ENCODE measurements around the gene CEP120.
"Not testable (repeated sequence)": the region's sequence is repeated elsewhere in the genome, so short reads cannot be mapped to it uniquely, and the experiment has no call there.

Gene CEP120

DNA sequence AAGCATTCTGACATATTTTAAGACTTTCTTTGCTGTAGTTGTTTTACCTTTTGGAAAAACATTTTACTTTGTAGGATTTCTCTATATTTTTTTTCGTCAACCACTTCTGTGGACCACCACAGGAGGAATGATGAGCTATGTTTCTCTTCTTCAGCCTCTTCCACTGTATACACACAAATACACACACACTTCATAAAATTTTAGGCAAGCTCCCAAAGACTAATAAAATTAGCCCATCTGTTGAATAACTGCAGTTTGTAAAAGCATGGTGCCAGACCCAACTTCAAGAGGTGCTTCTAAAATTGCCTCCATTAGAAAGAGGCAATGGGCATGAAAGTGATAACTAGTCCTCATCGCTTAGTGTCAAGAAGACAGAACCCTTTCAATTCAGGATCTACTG, 4.1 kb upstream of the CEP120 start:
- Mint-ChIP-seq H3K4me1 (no peaks in the 10 kb centered on the region), H3K27me3 (ENCODE audit: low read depth) (peaks cover 5% of the 10 kb centered on the region), H3K27ac (no peak overlapping the region), H3K36me3 (ENCODE audit: low read depth) (no peaks in the 10 kb centered on the region), H3K9me3 (no peaks in the 10 kb centered on the region), H3K4me3 (peak overlapping the region in 1 of 3 experiments; percentile 28)
- TF ChIP-seq, protein P1, sequence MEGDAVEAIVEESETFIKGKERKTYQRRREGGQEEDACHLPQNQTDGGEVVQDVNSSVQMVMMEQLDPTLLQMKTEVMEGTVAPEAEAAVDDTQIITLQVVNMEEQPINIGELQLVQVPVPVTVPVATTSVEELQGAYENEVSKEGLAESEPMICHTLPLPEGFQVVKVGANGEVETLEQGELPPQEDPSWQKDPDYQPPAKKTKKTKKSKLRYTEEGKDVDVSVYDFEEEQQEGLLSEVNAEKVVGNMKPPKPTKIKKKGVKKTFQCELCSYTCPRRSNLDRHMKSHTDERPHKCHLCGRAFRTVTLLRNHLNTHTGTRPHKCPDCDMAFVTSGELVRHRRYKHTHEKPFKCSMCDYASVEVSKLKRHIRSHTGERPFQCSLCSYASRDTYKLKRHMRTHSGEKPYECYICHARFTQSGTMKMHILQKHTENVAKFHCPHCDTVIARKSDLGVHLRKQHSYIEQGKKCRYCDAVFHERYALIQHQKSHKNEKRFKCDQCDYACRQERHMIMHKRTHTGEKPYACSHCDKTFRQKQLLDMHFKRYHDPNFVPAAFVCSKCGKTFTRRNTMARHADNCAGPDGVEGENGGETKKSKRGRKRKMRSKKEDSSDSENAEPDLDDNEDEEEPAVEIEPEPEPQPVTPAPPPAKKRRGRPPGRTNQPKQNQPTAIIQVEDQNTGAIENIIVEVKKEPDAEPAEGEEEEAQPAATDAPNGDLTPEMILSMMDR (IDR thresholded peaks at IDR 0.05; ENCODE audit: unreplicated experiment in 3 of 3): no peak

DNA sequence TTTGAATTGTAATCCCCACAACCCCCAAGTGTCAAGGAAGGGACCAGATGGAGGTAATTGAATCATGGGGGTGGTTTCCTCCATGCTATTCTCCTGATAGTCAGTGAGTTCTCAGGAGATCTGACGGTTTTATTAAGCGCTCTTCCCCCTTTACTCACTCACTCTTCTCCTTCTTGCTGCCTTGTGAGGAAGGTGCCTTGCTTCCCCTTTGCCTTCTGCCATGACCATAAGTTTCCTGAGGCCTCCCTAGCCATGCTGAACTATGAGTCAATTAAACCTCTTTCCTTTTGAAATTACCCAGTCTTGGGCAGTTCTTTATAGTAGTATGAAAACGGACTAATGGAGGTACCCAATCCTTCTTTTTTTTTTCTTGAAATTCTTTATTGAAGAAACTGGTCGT, 2.2 kb upstream of the CEP120 start:
- no peaks in the 10 kb centered on the region for H3K9me3 Mint-ChIP-seq
- H3K27me3 Mint-ChIP-seq (ENCODE audit: low read depth): peaks cover 5% of the 10 kb centered on the region
- TF ChIP-seq, protein P1 (IDR thresholded peaks at IDR 0.05; ENCODE audit: unreplicated experiment in 3 of 3): no peak
- peaks cover under 1% of the 10 kb centered on the region for H3K4me1 Mint-ChIP-seq
- peak overlapping the region in 2 of 3 experiments; percentile 8 to 59 for H3K27ac Mint-ChIP-seq
- no peaks in the 10 kb centered on the region for H3K36me3 Mint-ChIP-seq (ENCODE audit: low read depth)
- H3K4me3 Mint-ChIP-seq: peak overlapping the region; percentile 51 to 81 (median 70)

DNA sequence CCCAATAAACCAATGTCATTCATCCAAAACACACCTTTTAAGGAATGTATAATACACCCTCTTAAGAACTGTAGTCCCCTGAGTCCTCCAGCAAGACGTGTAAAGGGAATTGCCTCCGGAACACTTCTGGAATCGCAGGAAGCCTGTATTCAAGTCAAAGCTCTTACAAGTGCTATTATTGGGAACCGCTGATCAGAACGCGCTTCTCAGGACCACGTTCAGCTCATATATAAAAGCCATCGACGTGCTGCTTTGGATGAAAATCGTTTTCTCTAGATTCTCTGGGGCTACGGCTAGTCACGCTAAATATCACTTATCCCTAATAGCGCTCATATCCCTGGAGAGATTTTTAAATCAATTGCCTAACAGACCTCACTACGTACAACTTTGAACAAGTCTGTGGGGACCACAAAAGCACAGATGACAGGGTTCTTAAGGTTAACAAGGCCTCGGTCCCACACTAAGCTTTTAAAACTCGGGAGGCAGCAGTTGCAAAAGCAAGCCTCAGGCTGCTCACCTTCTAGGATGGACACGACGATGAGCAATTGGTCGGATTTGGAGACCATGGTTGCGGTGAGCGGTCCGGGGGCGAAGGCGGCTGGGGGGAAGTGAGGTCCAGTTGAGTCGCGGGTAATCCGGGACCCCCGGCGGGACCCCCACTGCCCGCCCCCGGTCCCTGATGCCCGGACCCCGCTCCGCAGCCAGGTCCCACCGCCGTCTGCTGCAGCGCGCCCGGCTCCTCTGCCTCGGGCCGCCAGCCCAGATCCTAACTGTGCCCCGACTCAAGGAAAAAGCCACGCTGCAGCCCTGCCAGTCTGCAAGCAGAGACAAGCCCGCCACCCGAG, 548 bp downstream of the CEP120 start:
- Mint-ChIP-seq H3K4me1 (peaks cover 3% of the 10 kb centered on the region), H3K27me3 (ENCODE audit: low read depth) (no peaks in the 10 kb centered on the region), H3K36me3 (ENCODE audit: low read depth) (peaks cover 5% of the 10 kb centered on the region), H3K4me3 (no peak overlapping the region), H3K9me3 (no peaks in the 10 kb centered on the region), H3K27ac (peak overlapping the region in 1 of 3 experiments; percentile 97)
- TF ChIP-seq, protein P1 (IDR thresholded peaks at IDR 0.05; ENCODE audit: unreplicated experiment in 3 of 3): no peak

DNA sequence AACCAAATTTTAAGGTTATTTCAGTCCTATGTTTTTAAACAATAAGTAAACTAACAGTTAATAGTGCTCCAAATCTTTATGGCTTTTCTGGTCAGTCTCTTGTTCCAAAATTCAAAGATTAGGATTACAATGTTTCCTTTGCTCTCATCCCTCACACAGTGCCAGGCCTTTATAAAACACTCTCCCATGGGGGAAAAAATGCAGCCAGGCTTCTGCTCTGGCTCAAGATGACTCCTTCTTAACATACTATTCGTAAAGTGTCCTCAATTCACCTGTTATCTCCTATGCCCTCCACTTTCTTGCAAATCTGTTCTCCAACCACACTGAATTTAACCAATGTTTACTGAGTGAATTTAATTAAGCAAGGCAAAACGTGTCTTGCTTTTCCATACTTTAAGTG, 1.4 kb downstream of the CEP120 start:
- TF ChIP-seq, protein P1 (IDR thresholded peaks at IDR 0.05; ENCODE audit: unreplicated experiment in 3 of 3): no peak
- no peak overlapping the region for H3K4me3 Mint-ChIP-seq
- peaks cover 3% of the 10 kb centered on the region for H3K4me1 Mint-ChIP-seq
- peaks cover 11% of the 10 kb centered on the region for H3K36me3 Mint-ChIP-seq (ENCODE audit: low read depth)
- H3K27me3 Mint-ChIP-seq (ENCODE audit: low read depth): no peaks in the 10 kb centered on the region
- H3K9me3 Mint-ChIP-seq: no peaks in the 10 kb centered on the region
- no peak overlapping the region for H3K27ac Mint-ChIP-seq

DNA sequence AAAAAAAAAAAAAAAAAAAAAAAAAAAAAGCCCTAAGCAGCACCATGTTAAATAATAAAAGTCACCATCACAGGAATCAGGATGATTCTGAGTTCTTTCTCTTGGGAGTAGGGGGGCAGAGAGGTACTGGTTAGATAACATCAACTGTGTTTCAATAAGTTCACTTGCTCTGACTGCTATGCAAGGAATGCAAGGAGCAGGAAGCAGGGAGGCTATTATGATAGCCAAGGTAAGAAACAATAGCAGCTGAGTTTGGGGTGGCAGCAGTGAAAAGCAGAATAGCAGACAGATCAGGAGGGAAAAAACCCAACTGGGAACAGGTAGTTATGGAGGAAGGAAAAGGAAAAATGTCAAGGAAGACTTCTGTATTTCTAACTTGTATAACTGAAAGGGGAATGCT, 8.2 kb downstream of the CEP120 start:
- Mint-ChIP-seq H3K27me3 (ENCODE audit: low read depth) (no peaks in the 10 kb centered on the region), H3K27ac (no peak overlapping the region), H3K36me3 (ENCODE audit: low read depth) (peaks cover 48% of the 10 kb centered on the region), H3K9me3 (no peaks in the 10 kb centered on the region), H3K4me3 (no peak overlapping the region), H3K4me1 (no peaks in the 10 kb centered on the region)
- TF ChIP-seq, protein P1 (IDR thresholded peaks at IDR 0.05; ENCODE audit: unreplicated experiment in 3 of 3): no peak

DNA sequence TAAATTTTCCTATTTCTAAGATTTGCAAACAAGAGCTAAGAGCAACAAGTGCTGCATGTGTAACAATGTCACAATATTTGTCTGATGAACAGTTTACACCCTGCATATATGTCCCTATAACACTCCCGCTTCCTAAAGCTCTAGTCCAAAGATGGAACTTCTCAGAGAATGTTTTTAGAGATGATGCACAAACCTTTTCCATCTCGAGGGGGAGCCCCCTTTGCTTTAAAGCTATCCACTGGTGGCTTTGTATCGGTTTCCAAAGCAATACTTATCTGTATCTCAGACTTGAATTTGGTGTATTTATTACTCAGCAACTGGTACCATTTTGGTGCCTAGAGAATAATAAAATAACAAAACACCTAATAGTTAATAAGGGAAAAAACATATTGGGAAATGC, 11.0 kb downstream of the CEP120 start:
- Mint-ChIP-seq H3K27ac (no peak overlapping the region), H3K9me3 (no peaks in the 10 kb centered on the region), H3K36me3 (ENCODE audit: low read depth) (peaks cover 54% of the 10 kb centered on the region), H3K4me3 (no peak overlapping the region), H3K27me3 (ENCODE audit: low read depth) (no peaks in the 10 kb centered on the region), H3K4me1 (no peaks in the 10 kb centered on the region)
- TF ChIP-seq, protein P1 (IDR thresholded peaks at IDR 0.05; ENCODE audit: unreplicated experiment in 3 of 3): no peak

DNA sequence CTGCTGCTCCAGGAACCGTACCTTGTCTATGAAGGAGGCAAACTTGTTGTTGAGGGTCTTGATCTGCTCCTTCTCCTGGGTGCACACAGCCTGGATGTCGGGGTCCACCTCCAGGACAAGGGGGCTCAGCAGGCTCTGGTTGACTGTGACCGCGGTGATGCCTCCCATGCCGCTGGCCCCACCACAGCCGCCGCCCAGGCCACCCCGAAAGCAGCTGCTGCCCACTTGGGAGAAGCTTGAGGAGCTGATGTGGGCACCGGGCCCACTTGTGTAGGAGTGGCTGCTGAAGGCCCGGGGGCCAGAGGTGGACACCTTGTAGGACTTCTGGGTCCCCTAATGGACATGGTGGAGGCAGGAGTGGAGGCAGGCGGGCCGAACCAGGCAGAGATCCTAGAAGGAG, 21.2 kb downstream of the CEP120 start:
- H3K4me3 Mint-ChIP-seq; H3K4me1 Mint-ChIP-seq; H3K9me3 Mint-ChIP-seq; H3K27me3 Mint-ChIP-seq (ENCODE audit: low read depth); H3K27ac Mint-ChIP-seq: not testable (repeated sequence)
- peaks cover 60% of the 10 kb centered on the region for H3K36me3 Mint-ChIP-seq (ENCODE audit: low read depth)

All from nephron (organoid).